SIG-M5 (cell line): ENCODE results near the gene NXPH3.

Experiments
- DNase-seq: peaks from one replicate; lab custom pipeline; 2025; lab: John Stamatoyannopoulos, UW

NXPH3 gene

DNA sequence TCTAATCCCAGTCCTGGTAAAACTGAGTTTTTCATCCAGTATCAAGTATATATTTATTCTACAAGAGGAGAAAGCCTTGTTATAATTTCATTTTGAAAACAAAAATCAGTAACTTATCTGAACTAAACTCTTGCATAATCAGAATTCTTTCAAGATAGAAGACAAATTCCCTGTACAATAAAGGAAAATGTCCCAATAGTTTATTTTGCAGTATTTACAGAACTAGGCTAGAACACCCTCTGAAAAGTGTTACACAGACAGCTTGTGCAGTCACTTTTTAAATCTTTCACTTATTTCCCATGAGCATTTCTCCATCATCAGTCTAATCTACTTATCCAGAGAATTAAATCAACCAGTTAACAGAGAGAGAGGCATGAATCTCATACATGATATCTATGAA, 53.8 kb downstream of the NXPH3 start:
- DNase-seq, result no peak

DNA sequence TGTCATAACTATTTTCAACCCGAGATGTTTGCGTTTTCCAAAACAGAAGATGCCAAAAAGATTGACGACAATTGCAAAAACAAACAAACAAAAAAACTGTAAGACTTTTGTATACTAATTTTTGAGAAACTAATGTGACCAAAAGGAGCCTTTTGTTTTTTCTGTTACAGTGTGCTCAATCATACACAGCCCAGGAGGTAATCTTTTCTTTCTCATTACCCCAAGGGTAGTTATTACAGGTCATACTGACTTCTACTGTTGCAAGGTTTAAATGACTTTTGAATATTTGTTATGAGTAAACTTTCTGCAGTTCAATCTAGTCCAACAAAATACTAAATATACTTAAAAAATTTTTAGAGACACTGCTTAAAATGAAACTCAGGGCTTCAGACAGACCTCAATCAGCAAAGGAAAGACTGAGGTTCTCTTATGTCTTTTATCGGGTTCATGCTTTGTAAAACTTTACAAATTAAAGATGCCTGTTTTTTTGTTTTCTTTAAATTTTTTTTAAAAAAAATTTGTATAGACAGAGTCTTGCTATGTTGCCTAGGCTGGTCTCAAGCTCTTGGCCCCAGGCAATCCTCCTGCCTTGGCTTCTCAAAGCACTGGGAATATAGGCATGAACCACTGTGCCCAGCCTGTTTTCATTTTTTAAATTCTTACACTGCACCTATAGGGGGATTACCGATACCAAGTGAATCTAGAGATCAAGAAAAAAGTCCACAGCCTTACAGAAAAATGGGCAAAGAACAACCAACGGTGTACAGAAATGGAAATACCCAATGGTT, 54.6 kb downstream of the NXPH3 start:
- no peak for DNase-seq

DNA sequence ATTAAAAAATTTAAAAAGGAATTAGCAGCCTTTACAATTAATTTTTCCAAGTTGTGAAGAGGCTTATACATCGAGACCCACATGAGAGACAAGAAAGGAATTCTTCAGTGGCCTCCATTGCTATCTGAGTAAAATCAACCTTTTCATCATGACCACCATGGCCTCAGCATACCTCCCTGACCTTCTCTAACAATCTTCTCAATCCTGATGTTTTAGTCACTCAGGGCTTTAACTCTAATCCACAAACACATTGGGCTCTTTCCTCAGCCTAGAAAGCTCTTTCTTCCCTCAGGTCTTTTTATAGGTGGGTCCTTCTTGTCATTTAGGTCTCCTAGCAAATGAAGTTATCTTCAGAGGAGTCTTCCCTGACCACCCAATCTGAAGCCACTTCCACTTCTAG, 55.8 kb downstream of the NXPH3 start:
- DNase-seq, result no peak
